Articular chondrocyte of knee joint (primary cell): ENCODE results near the gene GTF2IRD1. TPM values are rescaled to one million over a fixed set of nuclear protein-coding genes. Genes with fewer than 3 reads are reported as not detected.

Source experiments
- small RNA-seq: library from RNA; depleted of rRNA; stranded (forward); fragments of <200 nt; gene quantifications from one replicate; pipeline ENCODE3, GENCODE V24; 2012
- total RNA-seq: library from RNA; depleted of rRNA; stranded (reverse); fragments of >200 nt; gene quantifications from 2 replicates; pipeline ENCODE4 v1.2.3, GENCODE V29; 2012

Gene GTF2IRD1
- 19.6 and 30.6 TPM in 2 replicates for total RNA-seq

GRCh38 chr7:74453322-74454011 is at the start of gene GTF2IRD1:
Gene GTF2IRD1, plus strand, starts transcription at chr7:74453906. Its CDS starts 54,175 bp downstream, at chr7:74508081.

Small RNAs within 50 kb of the gene (small RNA-seq; reads per million reads assigned to genes)
- not detected for gene RNA5SP233

Other genes with a start within 250 kb of the GTF2IRD1 start
- 0.26 TPM in 1 of 2 replicates, not detected in the other for gene LAT2, start 243.9 kb upstream of the GTF2IRD1 start, total RNA-seq
- gene RFC2, start 199.5 kb upstream of the GTF2IRD1 start, total RNA-seq, result 14.4 and 15.9 TPM in 2 replicates
- gene CLIP2, start 164.5 kb upstream of the GTF2IRD1 start, total RNA-seq, result 32.1 and 36.5 TPM in 2 replicates
- 161 and 171 TPM in 2 replicates for gene GTF2I, start 203.8 kb downstream of the GTF2IRD1 start, total RNA-seq